Central memory CD4-positive, alpha-beta T cell (primary cell): ENCODE results near the gene EIF5A.

ENCODE experiments used
- DNase-seq: peaks from one replicate; pipeline ENCODE4 v3.0.0; 2022

Gene EIF5A

GRCh38 chr17:7285679-7286078, 21.7 kb upstream of the EIF5A start:
- no peak for DNase-seq

GRCh38 chr17:7289256-7290032, 18.0 kb upstream of the EIF5A start:
- no peak for DNase-seq

- DNase-seq = no peak
Observed at GRCh38 chr17:7290166-7290565, 17.3 kb upstream of the EIF5A start.

- no peak for DNase-seq
Observed at GRCh38 chr17:7290685-7291084, 16.7 kb upstream of the EIF5A start.

- DNase-seq = no peak
Observed at GRCh38 chr17:7292194-7292593, 15.2 kb upstream of the EIF5A start.

GRCh38 chr17:7292729-7293128, 14.7 kb upstream of the EIF5A start:
- DNase-seq = no peak

GRCh38 chr17:7293159-7293558, 14.3 kb upstream of the EIF5A start:
- DNase-seq = no peak

GRCh38 chr17:7293816-7294613, 13.4 kb upstream of the EIF5A start:
- DNase-seq = no peak

- DNase-seq = peak; percentile 57
Observed at GRCh38 chr17:7294614-7295153, 12.7 kb upstream of the EIF5A start, which contains the start of gene YBX2. Gene YBX2, minus strand, starts transcription at chr17:7294639. Its CDS starts 139 bp downstream, at chr17:7294500.

GRCh38 chr17:7295230-7296180, 11.9 kb upstream of the EIF5A start:
- no peak for DNase-seq

- peak; percentile 38 for DNase-seq
Observed at GRCh38 chr17:7296189-7296861, 11.1 kb upstream of the EIF5A start.

- DNase-seq = no peak
Observed at GRCh38 chr17:7304179-7304578, 3.2 kb upstream of the EIF5A start.

GRCh38 chr17:7307686-7308624, 527 bp downstream of the EIF5A start:
- DNase-seq = no peak

GRCh38 chr17:7308625-7309433, 1.4 kb downstream of the EIF5A start:
- peak; percentile 91 for DNase-seq

GRCh38 chr17:7309628-7310027, 2.2 kb downstream of the EIF5A start:
- DNase-seq = no peak

- no peak for DNase-seq
Observed at GRCh38 chr17:7311110-7311705, 3.8 kb downstream of the EIF5A start.

- no peak for DNase-seq
Observed at GRCh38 chr17:7312432-7313087, 5.1 kb downstream of the EIF5A start.

- DNase-seq = no peak
Observed at GRCh38 chr17:7313088-7313889, 5.9 kb downstream of the EIF5A start.
